Measurements from ENCODE around the gene CD36.

Gene CD36

DNA sequence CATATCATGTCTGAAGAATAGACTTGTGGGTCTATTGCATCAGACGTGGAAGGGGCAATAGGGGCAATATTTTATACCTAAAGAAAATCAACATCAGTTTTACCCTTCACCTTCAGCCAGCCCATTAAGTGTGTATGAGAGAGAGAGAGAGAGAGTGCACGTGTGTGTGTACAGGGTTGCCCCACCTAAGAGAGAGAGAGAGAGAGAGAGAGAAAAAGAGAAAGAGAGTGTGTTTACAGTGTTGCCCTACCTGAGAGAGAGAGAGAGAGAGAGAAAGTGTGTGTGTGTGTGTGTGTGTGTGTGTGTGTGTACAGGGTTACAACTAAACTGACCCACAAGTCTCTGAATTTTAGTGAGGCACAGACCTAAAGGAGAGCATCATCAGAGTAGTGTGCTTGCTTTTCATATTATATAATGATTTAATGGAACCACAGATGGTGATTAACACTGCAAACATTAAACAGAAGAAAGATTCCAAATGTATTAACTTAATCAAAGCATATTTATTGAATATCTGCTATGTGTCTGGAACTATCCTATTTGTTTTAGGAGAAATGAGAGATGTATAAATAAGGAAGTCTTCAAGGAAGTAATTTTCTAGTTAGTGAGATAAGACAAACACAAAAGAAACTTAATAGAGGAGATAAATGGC is 66.8 kb downstream of the CD36 start:
- DNase-seq (ENCODE audit: low spot score), result no peak

DNA sequence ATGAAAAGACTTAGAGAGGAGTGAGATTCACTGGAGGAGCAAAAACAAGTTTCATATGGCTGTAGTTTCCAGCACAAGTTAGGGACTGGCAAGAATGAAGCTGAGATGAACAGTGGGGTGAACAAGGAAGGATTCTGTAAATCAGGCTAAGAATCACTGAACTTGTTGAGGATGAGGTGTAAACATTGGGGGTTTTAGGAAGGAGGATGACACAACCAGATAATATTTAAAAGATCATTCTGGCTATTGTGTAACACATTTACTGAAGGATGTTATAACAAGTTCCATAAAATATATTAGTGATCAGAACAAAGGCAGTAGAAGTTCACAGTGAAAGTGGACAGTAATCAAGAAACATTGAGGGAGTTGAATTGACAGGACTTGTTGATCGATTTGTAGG is 68.9 kb downstream of the CD36 start:
- DNase-seq (ENCODE audit: low spot score), result no peak

DNA sequence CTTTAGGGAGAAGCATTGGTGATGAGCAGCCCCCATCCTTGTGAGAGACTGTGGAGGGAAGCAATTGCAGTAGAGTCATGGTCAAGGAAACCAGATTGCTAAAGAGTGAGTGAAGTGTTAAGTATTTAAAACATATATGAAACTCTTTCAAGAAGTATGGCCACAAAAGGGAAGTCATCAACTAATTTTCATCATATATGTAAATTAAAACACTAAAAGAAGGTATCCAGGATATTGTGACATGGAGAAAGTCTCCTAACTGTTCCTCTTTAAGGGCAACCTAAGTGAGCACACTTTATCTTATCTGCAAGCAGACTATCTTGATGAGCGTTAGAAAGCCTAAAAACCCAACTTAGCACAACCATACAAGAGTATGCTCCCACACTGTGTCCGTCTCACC is 69.7 kb downstream of the CD36 start:
- DNase-seq (ENCODE audit: low spot score), result no peak

DNA sequence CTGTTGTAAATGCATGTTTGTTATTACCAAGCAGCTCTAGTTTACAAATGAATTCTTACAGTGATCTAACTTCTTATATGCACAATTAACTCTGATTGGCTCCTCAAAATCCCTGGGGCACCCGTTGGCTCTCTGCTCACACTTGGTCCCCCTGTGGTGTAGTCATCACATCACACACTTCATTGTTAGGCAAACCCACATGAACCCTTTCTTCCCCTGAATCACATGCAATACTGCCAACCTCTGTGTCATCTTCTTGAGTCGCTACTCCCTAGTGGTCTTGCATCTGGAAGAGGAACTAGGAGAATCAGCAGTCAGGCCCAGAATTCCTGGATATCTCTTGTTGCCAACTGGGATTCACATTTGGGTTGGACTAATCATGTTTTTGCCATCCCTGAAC is 73.1 kb downstream of the CD36 start:
- no peak for DNase-seq (ENCODE audit: low spot score)

DNA sequence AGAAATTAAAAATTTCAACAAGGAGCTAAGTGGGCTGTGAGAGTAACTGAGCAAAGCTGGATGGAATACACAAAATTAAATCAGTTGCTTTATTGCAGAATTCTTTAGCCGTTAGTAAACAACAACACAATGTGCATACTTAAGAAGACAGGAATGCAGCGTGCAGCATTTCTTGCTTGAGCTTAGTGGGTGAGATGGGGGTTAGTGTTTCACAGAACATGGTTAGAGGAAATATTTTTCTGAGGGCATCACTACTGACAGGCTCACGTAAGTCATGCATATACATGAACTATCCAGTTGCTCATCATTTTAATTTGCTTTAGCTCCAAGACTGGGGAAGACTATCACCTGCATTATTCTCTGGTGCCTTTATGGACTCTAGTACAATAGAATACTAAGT is 80.8 kb downstream of the CD36 start:
- DNase-seq (ENCODE audit: low spot score), result no peak

DNA sequence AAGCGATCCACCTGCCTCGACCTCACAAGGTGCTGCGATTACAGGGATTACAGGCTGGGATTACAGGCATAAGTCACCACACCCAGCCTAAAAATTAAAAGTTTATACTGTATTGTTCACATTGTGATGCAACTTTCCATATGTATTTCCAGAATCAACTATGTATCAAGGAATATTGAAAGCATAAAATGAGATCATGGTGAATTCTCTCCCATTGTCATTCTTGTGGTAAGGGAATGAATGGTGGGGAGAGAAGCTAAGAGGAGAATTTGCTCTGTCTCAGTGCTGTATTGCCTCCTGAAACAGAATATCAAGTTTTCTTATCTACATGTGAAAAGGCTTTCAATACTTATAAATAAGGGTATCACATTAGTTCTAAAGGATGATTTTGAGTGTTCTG is 81.7 kb downstream of the CD36 start:
- no peak for DNase-seq (ENCODE audit: low spot score)

DNA sequence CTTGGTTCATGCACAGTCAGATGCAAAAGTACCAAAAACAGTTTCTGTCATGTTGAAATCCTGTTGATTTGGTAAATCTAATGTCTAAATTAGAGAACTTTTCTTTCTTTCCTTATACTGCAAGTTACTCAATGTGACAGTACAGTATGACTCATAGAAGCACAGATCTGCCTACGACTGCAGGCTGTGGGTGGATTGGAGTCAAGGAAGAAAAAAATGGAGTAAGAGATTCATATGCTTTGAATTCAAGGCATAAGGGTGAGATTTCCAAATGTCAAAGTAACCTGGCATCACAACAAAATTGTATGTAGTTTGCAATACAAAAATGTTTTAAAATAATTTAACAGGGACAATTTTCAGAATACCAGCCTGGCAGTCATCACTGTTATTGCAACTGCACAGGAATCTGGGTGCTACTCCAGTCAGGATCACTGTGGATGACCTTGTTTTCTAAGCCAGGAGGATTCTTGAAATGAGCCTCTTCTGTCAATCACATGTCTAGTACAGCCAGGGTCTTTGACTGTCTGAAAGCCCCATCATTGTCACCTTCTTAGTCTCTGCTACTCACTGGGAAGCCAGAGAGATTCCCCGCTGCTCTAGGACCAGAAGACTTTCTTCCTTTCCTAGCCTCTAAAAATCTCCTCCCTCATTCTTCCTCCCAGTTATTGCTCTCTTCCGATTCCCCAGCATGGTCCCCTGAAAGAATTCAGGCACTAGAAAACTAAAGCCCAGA is 83.6 kb downstream of the CD36 start:
- DNase-seq (ENCODE audit: low spot score), result no peak

DNA sequence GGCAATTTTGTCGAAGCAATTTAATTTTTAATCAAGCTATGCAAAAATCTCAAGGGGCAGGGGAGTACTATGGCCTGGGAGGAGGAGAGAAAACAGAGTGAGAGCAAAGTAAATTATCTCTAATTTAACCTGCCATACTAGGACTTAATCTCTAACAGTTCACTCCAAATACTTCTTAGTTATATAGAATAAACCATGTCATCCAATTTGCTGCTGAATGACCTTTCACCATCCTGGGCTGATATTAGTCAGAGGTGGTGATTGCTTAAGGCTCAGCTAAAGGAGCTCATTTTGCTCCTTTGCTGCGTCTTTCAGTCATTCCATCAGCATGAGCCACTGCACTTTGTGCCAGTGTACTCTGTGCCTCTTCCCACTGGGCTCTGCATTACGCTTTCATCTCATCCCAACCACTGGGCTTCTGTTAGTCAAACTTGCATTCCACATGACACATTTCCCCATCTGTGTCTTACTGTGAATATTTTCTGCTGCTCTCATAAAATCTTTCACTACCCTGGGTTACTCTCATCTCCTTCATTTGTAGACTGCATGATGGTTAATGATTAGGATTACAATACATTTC is 84.3 kb downstream of the CD36 start:
- no peak for DNase-seq (ENCODE audit: low spot score)

DNA sequence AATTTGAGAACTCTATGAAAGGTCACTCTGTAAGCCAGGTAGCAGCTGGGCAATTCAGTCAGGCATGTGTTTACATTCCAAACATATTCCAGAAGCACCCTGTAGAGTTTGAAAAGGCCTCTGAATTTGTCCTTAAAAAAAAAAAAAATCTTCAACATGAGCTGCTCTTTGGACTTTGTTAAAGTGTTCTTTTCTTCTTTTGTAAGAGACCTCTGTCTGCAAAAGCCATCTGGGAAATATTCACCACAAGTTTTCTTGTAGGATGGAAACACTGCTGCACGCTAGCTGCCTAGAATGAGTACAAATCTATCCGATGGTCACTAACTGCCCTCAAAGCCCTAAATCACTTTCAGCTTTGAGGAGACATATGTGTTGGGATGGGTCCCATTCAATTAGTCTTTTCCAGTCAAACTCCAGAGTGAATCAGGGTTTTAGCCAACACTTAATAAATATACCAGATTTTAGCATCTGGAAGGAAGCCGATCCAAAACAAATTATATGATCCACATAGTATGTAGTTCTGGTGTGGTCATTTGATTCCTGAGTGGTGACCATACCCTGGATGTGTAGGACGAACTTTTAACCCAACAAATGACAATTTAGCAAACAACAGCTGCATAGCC is 85.9 kb downstream of the CD36 start:
- no peak for DNase-seq (ENCODE audit: low spot score)

DNA sequence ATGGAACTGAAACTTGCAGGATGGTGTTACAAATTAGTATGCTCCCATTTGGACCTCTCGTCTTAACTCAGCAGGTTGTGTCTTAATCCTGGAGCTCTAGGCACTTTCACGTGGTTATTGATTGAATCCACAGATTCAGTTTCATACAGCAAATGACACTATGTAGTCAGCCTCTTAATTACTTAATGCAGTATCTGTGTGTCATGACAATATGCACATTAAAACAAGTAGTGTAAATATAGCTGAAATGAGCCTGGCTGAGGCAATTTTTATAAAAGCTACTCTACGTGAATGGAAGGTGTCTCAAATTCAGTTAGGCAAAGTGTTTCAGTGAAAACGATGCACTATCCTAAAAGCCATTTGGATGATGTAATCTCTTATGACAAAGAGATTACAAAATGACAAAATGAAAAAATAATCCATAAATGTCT is 86.8 kb downstream of the CD36 start:
- no peak for DNase-seq (ENCODE audit: low spot score)

Measured in HuH-7 (cell line).